BE2C (cell line): ENCODE results near the gene DTX3.

Experiments
- DNase-seq: peaks from one replicate; pipeline ENCODE4 v3.0.0-alpha.2; 2020
- H3K27me3 ChIP-seq: fragments of 250-450 bp; sonication (Bioruptor Pico); 2 replicates; pipeline ENCODE4 v1.5.1; 2020; ENCODE audit warnings: mild to moderate bottlenecking
- H3K36me3 ChIP-seq: fragments of 250-450 bp; sonication (Bioruptor Pico); 2 replicates; pipeline ENCODE4 v1.5.1; 2020; ENCODE audit warnings: mild to moderate bottlenecking
- H3K4me1 ChIP-seq: fragments of 250-450 bp; sonication (Bioruptor Pico); 2 replicates; pipeline ENCODE4 v1.5.1; 2020
- H3K4me3 ChIP-seq: 2 replicates; pipeline ENCODE4 v1.5.1; 2011; ENCODE audit warnings: low read depth, low read length
- H3K9me3 ChIP-seq: fragments of 250-450 bp; sonication (Bioruptor Pico); 2 replicates; pipeline ENCODE4 v1.5.1; 2020
- CTCF ChIP-seq: IDR thresholded peaks from 2 replicates; pipeline ENCODE4 v1.5.1; 2012; ENCODE audit warnings: mild to moderate bottlenecking, low read depth, low read length

The DTX3 gene

GRCh38 chr12:57627501-57628279 is 23.1 kb downstream of the DTX3 start:
- Histone ChIP-seq H3K36me3 (peaks cover 3% of the 10 kb centered on the region; the same call in 1 of the 2 replicates), H3K27me3 (no peaks in the 10 kb centered on the region), H3K4me1 (no peaks in the 10 kb centered on the region; the same call in 1 of the 2 replicates), H3K9me3 (no peaks in the 10 kb centered on the region), H3K4me3 (no peak overlapping the region)
- DNase-seq = no peak
- no peak for TF ChIP-seq CTCF

GRCh38 chr12:57628280-57629191 is 23.9 kb downstream of the DTX3 start:
- no peaks in the 10 kb centered on the region for H3K9me3 ChIP-seq
- H3K27me3 ChIP-seq = no peaks in the 10 kb centered on the region
- no peak overlapping the region for H3K4me3 ChIP-seq
- DNase-seq = no peak
- TF ChIP-seq CTCF = no peak
- peaks cover 3% of the 10 kb centered on the region; the same call in 1 of the 2 replicates for H3K36me3 ChIP-seq
- no peaks in the 10 kb centered on the region; the same call in 1 of the 2 replicates for H3K4me1 ChIP-seq

GRCh38 chr12:57629897-57630471 is 25.4 kb downstream of the DTX3 start:
- H3K4me1 ChIP-seq = no peaks in the 10 kb centered on the region; the same call in 1 of the 2 replicates
- DNase-seq = no peak
- H3K4me3 ChIP-seq = no peak overlapping the region
- H3K27me3 ChIP-seq = no peaks in the 10 kb centered on the region
- no peak for TF ChIP-seq CTCF
- peaks cover 3% of the 10 kb centered on the region; the same call in 1 of the 2 replicates for H3K36me3 ChIP-seq
- H3K9me3 ChIP-seq = no peaks in the 10 kb centered on the region

GRCh38 chr12:57630891-57631433 is 26.3 kb downstream of the DTX3 start:
- no peaks in the 10 kb centered on the region for H3K27me3 ChIP-seq

GRCh38 chr12:57631566-57632072 is 27.0 kb downstream of the DTX3 start:
- Histone ChIP-seq H3K9me3 (no peaks in the 10 kb centered on the region), H3K36me3 (peaks cover 3% of the 10 kb centered on the region; the same call in 1 of the 2 replicates), H3K4me3 (peak overlapping the region; percentile 76), H3K27me3 (no peaks in the 10 kb centered on the region), H3K4me1 (no peaks in the 10 kb centered on the region; the same call in 1 of the 2 replicates)
- no peak for TF ChIP-seq CTCF
- DNase-seq = no peak

More at GRCh38 chr12:57630891-57631433, 26.3 kb downstream of the DTX3 start:
- DNase-seq = no peak
- TF ChIP-seq CTCF = no peak
- H3K36me3 ChIP-seq = peaks cover 3% of the 10 kb centered on the region; the same call in 1 of the 2 replicates
- no peak overlapping the region for H3K4me3 ChIP-seq
- no peaks in the 10 kb centered on the region for H3K9me3 ChIP-seq
- H3K4me1 ChIP-seq = no peaks in the 10 kb centered on the region; the same call in 1 of the 2 replicates
